LNCaP clone FGC (cell line): ENCODE results near the gene HES2.
A peak's percentile ranks its signal among the peaks of the same experiment; 100 is the strongest.

Source experiments
- DNase-seq: peaks from one replicate; pipeline ENCODE4 v3.0.0-alpha.2; 2011; ENCODE audit warnings: low read depth
- H3K4me3 ChIP-seq: 2 replicates; pipeline ENCODE4 v1.5.1; 2011; ENCODE audit warnings: mild to moderate bottlenecking, low read depth, low read length, control low read depth
- TF ChIP-seq, protein P1 (sequence below): IDR thresholded peaks from 2 replicates; pipeline ENCODE4 v1.5.1; 2012; ENCODE audit warnings: mild to moderate bottlenecking; ENCODE audit not compliant: control insufficient read depth, insufficient read depth; ENCODE audit errors: extremely low read depth

The HES2 gene

DNA sequence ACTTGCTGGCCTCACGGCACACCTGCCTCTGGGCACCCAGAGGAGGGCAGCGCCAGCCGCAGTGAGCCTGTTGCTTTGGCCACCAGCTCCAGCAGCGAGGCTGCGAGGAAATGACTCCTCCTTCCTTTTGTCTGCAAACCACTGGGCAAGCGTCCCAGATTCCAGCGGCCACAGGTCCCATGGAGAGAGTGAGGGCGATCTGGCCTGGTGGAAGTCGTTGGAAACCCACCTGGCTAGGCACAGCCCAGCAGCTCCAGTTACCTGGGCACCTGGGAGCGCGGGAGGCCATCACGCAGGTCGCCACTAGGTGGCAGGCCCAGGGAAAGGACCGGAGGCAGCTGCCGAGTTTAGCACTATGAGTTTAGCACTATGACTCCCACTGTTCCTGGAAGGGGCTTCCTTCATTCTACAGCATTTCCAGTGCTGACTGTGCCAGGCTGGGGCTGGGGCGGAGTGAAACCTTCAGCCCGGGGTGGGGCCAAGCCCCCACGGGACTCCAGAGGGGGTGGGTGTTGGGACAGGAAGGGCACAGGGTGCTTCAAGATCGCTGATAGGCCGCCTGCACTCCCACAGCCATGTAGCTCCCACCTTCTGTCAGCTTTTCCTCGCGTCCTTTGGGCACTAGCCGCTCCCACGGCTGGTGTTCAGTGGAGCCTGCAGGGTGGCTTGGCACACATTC lies 3.7 kb upstream of the HES2 start:
- TF ChIP-seq, protein P1, sequence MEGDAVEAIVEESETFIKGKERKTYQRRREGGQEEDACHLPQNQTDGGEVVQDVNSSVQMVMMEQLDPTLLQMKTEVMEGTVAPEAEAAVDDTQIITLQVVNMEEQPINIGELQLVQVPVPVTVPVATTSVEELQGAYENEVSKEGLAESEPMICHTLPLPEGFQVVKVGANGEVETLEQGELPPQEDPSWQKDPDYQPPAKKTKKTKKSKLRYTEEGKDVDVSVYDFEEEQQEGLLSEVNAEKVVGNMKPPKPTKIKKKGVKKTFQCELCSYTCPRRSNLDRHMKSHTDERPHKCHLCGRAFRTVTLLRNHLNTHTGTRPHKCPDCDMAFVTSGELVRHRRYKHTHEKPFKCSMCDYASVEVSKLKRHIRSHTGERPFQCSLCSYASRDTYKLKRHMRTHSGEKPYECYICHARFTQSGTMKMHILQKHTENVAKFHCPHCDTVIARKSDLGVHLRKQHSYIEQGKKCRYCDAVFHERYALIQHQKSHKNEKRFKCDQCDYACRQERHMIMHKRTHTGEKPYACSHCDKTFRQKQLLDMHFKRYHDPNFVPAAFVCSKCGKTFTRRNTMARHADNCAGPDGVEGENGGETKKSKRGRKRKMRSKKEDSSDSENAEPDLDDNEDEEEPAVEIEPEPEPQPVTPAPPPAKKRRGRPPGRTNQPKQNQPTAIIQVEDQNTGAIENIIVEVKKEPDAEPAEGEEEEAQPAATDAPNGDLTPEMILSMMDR = peak; percentile 97
- no peak for DNase-seq
- H3K4me3 ChIP-seq = no peak overlapping the region

DNA sequence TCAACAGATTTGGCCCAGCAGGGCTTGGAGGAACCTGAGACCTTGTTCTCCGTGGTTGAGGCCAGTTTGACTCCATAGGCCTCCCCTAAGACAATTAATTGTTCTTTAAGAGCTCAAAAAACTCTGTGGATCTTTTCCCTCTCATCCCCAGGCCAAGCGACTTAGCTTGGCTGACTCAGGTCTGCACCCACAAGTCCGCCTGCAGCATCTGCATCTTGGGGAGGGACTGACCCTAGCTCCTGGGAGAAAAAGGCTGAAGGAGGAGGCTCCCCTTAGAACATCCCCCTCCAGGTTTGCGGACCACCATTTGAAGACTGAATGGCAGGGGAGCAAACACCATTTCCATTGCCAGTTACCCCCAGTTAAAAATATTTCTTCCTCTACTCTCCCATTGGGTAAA lies 1.5 kb upstream of the HES2 start:
- no peak for DNase-seq
- no peak overlapping the region for H3K4me3 ChIP-seq
- TF ChIP-seq, protein P1 = no peak

DNA sequence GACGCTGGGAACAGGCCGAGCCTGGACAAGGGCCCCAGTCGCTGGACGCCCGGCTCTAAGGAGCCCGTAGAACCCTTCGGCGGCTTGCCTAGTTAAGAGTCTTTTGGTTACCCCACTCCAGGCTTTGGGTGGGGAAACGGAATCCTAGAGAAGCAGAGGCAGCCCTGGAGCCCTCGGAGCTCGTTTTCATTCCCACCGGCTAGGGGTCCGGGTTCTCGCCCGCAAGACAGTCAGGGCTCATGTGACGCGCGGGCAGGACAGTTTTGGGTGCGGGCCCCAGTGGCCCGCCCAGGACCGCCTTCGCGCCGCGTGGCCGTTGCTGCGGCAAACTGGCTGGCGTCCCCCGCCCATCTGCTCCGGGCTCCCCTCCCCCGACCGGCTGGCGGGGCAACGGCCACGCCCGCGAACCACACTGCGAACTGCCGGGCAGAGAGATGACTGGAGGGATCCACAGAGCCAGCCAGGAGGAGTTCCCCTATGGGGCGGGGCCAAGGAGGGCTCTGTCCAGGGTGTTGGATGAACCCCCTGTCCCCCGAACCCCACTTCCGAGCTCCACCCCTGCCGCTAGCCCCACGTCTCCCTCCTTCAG lies 829 bp upstream of the HES2 start:
- no peak overlapping the region for H3K4me3 ChIP-seq

DNA sequence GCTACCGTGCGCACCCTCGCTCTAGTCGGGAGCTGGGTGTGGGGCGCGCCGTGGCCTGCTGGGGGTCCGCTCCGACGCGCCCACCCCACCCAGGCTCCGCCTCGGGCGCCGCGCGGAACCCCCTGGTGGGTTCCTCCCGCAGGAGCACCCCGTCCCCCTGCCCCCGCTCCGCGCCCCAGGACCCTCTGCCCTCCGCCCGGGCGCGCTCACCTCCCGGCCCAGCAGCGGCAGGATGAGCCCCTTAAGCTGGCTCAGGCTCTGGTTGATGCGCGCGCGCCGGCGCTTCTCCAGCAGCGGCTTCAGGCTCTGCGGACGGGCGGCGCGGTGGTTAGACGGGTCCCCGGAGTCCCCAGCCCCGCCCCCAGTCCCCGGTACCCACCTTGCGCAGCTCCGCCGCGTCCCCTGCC lies 319 bp downstream of the HES2 start:
- DNase-seq = no peak
- TF ChIP-seq, protein P1 = no peak
- peak overlapping the region; percentile 48 for H3K4me3 ChIP-seq

More for the DNA sequence above, 829 bp upstream of the HES2 start:
- DNase-seq = no peak
- TF ChIP-seq, protein P1 = no peak

DNA sequence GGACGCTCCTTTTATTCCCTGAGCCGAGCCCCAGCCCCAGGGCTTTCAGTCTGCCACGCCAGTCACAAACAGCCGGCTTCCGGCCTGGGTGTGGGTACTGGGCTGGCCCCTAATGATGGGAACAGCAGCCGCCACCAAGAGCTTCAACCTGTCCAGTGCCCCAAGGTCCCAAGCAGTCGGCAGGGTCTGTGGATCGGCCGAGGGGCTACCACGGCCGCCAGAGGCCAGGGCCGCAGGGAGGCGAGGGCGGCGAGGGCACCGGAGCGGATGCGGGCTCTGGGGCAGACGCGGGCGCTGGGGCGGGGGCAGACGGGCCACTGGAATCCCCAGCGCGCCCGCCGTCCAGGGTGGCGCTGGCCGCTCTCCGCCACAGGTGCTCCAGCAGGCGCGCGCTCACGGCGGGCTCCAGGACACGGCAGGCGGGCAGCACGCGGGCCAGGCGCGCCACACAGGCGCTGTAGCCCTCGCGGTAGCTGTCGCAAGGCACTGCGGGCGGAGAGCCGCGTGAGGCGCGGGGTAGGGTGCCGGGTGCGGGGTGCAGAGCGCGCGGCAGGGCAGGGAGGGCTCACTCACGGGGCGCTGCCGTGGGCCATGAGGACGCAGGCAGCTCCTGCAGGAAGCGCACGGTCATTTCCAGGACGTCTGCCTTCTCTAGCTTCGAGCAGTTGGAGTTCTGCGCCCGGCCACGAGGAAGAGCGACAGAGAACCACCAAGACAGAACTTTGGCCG lies 887 bp downstream of the HES2 start:
- no peak for DNase-seq
- TF ChIP-seq, protein P1 = no peak
- H3K4me3 ChIP-seq = peak overlapping the region; percentile 48

DNA sequence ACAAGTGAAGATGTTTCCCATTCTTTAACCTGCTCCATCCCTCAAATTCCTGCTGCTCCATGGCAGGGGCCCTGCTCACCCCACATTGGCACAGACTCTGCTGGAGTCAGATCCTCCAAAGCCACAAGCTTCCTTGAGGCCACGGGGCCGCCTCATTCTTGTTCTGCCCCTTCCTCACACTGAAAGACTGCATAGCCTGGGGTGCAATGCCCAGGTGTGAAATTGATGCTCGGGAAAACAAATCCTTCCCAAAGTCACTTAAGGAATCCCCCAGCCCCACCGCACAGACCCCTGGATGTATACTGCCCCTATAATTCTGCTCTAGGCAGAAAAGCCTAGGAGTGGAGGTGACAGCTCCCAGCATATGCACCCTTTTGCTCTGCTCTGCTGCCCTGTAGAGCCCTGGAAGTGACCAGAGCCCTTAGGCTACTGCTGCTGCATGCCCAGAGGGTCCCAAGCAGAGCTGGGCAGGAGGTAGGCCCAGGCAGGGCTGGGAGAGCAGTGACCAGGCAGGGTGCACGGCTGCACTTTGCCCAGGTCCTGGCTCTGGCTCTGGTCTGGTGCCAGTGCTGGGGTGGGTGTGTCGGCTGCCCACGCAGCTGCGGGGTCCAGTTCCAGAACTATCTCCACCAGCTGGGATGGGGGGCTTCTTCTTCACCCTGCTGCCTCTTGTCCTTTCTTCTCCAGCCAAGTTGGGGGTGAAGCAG lies 1.6 kb downstream of the HES2 start:
- TF ChIP-seq, protein P1 = no peak
- DNase-seq = no peak
- H3K4me3 ChIP-seq = no peak overlapping the region
